HG03097 (cell line): Measurements from ENCODE around the gene RASAL1.
"Not testable (repeated sequence)": the region's sequence is repeated elsewhere in the genome, so short reads cannot be mapped to it uniquely, and the experiment has no call there.

Source experiments
- ATAC-seq: cut with Tn5 transposase; IDR thresholded peaks from one replicate; pipeline ENCODE4 v1.9.1; 2021; ENCODE audit not compliant: unreplicated experiment, low FRiP score

RASAL1 gene

DNA sequence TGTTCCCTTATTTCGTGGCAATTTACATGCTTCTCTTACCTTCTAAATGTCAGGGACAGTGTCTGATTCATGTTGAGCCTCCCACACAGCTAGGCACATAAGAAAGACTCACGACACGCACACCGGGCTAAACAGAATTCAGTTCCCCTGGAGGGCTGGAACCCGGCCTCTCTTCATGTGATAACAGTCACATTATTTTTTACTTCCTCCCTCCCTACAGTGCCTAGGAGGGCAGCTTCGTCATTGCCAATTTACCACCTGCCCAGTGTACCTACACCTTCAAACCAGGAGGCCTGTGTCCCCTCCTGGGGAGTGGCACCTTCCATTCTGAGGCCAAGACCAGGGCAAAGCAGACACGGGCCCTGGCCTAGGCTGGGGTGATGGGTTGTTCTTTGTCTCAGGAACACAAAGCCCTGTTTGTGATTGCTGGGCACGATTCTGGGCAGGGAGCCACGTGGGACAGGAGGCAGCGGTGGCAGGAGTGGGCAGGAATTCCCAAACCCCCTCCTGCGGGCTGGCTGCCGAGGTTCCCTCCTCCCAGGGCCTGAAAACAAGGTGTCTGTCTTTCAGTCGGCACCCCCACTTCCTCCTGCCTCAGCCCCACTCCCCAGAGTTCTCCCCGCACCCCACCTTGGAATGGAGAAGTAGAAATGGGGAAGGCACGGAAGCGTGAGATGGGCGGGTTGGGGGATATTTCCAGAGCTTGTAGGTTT is 6.8 kb upstream of the RASAL1 start:
- no peak for ATAC-seq

DNA sequence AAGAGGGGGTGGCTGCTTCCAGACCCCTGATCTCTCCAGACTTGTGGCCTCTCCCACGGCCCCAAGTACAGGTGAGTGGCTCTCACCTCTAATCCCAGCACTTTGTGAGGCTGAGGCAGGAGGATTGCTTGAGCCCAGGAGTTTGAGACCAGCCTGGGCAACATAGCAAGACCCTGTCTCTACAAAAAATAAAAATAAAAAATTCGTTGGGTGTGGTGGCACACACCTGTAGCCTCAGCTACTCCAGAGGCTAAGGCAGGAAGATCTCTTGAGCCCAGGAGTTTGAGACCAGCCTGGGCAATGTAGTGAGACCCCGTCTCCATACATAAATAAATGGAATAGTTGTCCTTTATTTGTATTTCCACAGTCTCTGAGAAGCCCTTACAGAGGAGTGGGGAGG is 6.2 kb upstream of the RASAL1 start:
- not testable (repeated sequence) for ATAC-seq

DNA sequence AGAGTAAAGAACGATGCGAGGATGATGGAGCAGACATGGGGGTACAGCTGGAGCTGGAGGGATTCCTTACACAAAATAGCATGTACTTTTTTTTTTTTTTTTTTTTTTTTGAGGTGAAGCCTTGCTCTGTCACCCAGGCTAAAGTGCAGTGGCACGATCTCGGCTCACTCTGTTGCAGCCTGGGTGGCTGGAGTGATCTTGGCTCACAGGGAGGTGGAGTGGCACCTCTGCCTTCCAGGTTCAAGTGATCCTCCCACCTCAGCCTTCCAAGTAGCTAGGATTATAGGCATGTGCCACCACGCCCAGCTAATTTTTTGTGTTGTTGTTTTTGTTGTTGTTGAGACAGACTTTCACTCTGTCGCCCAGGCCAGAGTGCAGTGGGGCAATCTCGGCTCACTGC is 5.1 kb upstream of the RASAL1 start:
- no peak for ATAC-seq

DNA sequence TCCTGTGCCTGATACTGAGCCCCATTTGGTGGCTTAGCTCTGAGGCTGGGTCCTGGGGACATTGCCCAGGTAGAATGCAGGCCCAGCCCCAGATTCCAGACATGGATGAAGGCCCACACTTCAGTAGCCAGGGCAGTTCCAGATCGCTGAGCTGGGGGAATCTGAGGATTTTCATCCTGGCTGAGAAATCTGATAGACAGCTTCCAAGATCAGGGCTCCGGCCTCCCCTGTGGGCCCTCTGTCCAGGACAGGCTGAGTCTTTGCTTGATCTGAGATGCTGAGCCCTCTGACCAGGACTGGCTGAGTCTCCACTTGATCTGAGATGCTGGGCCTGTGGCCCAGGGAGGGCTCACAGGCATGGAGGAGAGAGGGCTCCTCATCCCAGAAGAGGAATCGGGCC is 3.3 kb upstream of the RASAL1 start:
- no peak for ATAC-seq

DNA sequence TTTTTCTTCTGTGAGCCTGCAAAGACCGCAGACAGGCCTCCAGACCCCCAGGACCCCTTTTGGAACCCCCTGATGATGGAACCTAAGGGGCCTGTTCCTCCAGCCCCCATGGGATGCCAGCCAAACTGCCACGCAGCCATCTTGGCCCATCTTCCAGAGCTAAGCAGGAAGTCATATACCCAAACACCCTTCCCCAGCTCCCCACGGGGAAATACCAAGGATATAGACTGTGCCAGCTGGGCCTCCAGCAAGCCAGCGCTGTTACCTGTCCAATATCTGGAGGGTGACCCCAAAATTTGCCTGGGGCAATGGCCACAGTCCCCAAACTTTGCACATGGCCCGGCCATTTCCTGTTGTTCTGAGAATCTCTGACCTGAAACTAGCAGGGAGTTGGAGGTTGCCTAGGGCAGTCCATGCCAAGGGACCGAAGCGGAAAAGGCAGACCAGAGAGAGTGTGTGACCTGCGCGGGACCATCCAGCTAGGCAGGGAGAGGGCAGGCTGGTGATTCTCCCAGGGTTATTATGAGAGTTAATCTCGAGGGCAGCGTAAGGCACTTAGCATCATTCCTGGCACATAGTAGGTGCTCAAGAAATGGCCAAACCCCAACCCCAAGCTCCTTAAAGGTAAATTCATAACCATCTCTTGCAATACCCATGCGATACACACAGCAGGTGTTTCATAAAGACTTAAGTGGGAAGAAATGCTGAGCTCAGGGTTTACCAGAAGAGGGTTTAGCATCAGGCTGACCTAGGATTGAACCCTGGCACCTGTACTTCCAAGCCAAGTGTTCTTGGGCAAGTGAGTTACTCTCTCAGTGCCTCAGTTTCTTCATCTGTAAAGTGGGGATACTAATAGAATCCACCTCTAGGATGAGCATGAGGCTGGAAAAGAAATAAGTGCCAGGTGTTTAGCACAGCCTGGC is 2.6 kb upstream of the RASAL1 start:
- no peak for ATAC-seq

DNA sequence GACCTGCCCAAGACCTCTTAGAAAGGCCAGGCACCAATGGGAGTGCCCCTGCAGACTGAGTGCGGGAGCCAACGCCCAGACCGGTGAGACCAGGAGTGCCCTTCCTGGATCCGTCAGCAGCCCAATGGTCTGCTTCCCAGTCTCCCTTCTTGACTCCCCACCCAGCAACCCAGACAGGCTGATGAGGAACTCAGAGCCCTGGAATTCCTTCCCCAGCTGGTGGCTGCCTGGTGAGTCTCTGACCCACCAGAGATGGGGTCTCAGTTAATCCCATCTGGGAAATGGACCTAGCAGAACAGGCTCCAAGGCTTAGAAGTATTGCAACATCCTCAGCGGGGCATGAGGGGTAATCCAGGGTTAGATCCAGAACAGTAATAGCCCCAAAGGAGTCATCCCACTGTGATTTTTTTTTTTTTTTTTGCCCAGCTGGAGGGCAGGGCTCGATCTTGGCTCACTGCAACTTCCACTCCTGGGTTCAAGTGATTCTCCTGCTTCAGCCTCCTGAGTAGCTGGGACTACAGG is 1.5 kb upstream of the RASAL1 start:
- ATAC-seq, result no peak

DNA sequence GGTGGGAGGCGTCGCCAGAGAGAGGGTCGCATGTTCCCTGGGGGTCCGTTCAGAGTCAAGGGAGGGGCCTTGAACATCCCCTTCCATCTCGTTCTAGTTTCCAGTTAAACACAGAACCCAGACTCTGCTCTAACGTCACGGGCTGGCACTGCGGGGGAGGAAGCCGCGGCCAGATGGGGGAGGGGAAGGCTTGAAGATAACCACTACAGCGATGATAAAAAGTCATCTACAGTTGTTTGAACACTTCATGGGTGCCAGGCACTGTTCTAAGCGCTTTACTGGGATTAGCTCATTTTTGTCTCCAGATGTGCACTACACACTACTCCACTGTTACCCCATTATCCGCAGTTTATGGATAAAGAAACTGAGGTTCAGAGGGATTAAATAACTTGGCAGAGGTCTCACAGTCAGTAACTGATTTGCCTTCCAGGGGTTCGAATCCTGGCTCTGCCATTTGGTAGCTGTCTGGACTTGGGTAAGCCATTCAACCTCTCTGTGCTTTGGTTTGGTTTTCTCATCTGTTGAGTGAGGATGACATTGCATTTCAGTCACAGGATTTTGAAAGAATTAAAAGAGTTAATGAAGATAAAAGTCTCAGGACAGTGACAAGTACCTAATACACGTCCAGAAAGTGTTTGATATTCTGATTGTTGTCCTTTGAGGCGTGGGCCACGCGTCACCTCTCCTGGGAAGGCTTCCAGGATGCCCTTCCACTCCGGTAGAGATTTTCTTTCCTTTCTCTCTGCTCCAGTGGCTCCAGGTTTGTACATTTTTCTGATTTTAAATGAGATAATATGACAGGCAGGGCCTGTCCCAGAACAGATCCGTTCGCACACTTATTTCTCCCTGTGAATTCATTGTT is 798 bp upstream of the RASAL1 start:
- ATAC-seq, result no peak

DNA sequence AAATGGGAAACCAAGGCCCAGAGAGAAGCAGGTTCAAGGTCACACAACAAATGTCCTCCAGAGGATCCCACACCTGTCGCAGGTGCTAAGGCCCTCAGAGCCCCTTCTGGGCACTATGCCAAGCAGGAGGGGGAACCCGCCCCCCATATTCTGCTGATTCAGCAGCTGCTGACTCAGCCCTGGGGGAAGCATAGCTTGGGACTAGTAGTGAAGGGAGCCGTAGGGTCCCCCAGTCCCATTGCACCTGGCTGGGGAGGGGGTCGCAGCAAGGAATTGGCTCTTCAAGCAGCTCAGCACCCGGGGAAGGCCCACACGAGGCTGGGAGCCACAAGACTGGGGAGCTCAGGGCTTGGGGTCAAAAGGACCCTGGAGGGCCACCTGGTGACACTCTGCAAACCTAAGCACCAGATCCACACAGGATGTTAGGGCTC is 1.0 kb downstream of the RASAL1 start:
- ATAC-seq, result no peak

DNA sequence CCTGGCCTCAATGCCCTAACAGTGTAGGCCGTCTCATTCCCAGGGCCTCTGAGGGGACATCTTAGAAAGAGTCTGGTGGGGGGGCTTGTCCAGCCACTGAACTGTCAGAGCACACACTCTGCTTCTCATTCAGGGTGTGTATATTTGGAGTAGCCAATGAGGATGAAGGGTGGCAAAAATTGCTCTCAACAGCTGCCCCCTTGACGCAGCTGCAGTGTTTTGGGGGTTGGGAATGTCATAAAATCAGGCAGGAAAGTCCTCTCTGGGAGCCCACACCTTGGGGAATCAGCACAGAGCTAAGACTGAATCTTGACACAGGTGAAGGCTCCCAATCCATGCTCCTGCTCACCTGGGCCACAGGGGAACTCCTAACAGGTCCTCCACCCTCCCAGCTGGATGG is 1.5 kb downstream of the RASAL1 start:
- no peak for ATAC-seq

DNA sequence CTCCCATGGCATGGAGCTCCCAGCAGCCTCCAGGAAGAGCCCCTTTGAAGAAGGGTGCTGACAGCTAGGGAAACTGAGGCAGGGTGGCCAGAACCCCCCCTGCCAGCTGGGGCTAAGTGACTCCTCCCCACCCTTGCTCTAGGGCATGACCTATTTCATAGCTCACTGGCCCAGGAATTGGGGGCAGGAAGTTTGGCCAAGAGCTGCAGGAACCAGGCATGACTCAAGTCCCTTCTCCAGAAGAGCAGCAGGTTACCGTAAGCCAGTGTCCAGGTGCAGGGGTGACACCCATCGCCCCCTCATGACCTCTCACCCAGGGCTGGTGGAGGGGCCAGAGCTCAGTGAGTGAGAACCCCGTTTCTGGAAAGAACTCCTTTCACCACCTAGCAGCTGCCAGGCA is 1.9 kb downstream of the RASAL1 start:
- ATAC-seq, result no peak

DNA sequence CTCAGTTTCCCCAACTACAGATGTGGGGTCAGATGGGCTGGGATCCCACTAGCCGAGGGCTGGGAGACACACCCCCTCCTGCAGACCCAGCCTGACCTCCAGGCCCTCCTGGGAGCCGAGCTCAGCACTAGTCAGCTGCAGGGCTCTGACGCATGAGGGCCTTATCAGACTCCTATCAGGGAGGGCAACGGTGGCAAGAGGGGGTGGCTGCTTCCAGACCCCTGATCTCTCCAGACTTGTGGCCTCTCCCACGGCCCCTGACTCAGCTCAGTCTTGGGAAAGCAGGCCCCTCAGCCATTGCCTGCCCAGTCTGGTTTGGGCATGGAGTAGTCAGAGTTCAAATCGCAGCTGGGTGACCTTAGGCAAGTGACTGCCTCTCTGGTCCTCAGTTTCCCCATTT is 2.5 kb downstream of the RASAL1 start:
- no peak for ATAC-seq

DNA sequence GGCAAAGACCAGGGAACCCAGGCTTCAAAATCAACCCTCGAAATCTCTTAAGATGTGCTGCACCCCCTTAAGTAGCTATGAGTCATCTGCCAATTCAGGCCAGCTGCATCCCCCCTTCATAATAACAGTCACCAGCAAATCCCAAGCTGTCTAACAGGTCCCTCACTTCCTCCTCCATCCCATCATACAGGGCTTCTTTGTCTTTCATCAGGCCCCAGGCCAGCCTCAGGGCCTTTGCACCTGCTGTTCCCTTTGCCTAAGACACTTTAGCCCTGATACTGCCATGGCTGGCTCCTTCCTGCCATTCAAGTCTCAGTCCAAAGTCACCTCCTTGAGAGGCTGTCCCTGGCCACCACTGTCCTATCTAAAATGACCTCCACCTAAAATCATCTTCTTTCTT is 4.0 kb downstream of the RASAL1 start:
- no peak for ATAC-seq

DNA sequence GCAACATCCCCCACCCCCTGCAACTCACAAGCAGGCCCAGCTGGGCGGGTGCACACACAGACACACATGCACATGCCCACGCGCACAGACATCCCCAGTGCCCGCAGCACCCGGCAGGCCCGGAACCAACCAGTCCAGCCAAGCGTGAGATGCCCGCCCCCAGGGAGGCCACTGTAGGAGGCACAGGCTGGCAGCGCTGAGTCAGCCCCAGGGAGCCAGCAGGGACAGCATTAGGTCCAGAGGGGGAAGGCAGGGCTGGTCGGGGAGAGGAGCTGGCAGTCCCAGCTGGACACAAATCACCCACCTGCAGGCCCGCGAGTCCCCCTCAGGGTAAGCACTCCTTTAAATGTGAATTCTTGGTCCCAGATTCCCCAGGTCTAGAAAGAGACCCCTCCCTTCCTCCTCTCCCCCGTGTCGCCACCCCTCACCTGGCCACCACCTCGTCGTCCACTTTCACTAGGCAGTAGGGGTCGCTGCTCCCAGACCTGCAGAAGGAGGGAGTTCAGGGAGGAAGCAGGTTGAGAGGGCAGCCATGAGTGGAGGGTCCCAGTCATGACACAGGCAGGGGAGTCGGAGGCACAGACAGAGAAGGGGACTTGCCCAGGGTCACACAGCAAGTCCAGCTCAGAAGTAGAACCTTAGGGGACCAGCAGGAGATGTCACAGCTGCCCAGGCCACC is 5.0 kb downstream of the RASAL1 start:
- no peak for ATAC-seq

DNA sequence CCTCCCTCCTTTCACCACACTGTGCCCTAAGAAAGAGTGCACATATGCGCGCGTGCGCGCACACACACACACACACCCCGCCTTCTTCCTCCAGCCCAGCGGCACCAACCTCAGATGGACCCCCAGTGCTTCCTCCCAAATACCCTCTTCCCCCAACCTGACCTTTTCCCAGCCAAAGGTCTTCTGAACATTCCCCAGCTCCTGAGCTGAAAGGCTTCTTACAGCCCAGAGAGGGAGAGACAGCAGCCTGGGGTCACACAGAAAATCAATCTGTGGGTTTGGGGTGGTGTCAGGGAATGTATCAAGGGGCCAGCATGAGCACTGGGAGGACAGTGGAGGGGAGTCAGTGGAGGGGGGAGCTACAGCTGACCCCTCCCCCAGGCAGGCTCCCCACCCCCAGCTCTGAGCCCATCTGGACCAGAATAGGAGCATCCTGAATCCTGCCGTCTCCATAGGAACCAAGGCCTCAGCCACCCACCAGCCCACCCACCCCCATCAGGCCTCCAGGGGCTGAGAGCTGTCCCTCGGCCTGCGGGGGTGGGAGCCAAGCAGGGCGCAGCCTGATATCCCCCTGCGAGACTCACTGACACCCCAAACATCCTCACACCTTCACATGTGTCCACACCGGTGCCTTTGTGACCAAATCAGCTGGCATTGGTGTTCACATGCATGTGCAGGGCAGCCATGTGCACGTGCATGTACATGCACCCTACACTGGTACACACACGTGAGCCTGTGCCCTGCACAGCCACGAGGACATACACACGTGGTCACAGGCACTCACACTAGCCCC is 5.7 kb downstream of the RASAL1 start:
- ATAC-seq, result no peak

DNA sequence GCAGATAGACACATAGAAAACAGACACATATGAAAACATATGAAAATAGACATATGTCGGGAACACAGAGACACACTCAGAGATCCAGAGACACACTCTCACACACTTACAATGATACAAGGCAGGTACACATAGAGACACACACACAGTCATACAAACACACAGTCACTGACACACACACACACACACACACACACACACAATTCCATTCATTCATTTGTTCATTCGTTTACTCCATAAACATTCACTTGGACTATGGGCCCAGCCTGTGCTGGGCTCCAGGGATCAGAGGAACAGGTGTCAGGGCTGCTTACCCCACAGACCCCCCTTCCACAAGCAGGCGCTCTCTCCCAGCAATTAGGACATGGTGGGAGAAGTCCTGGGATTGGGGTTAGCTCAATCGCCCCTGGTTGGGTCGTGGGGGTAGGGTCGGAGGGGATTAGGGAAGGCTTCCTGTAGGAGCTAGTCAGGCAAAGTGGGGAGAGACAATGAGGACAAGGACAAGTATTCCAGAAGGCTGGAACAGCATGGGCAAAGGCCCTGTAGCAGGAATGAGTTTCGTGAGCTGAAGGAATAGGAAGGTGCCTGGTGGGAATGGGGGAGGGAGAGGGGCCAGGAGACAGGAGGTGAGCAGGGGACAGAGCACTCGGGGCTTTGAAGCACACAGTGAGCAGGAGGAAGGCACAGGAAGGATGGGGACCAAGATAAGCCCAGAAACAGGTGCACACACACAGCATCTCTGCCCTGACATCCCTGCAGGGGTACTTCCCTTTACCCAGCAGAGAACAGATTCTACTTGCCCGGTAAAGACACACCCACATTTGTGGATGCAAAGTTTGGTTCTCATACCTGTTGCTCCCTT is 6.5 kb downstream of the RASAL1 start:
- ATAC-seq, result no peak

DNA sequence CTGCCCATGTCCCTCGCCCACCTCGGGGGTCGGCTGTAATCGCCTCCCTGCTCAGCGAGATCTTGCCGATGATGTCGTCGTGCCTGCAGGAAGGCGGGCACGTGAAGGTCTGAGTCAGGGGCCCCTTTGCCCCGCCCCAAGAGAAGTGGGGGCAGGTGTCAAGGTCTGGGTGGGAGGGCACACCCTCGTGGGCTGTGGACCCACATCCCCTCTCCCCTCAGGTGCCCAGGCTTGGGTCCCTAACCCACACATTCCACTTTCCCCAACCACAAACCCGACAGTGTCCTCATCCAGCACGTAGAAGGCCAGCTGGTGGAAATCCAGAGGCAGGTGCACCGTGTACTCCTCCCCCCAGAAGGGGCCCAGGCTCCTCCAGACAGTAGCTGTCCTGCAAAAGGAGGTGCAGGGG is 7.8 kb downstream of the RASAL1 start:
- no peak for ATAC-seq

DNA sequence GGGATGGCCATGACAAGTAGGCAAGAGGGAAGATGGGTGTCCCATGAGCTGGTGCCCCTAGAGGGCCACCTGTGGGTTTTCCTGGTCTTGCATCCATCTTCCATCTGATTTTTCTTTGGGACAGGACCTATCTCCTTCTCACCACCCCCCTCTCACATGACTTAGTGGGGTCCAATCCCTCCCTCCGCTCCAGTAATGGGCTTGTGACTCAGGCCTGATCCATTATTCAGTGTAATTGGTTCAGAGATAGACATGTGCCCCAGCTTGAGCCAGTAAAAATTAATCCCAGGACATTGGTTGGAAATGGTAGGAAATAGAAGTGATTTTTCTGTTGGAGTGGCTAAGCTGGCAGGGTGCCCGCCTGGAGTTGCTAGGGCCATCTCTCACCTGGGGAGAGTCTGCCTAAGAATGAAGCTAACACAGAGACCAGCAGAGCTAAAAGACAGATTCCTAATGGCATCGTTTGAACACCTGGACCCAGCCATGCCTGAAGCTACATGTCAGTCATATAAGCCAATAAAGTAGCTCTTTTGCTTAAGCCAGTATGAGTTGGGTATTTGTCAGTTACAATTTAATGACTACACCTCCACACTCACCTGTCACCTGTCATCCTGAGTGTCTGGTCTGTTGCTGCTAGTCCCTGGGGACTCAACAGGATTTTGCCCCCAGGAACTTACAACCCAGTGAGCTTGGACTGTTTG is 14.7 kb downstream of the RASAL1 start:
- ATAC-seq, result no peak
